WI38 (cell line): Measurements from ENCODE around the gene KLRC3.

Experiments
- H3K4me3 ChIP-seq: 2 replicates; pipeline ENCODE4 v1.5.1; 2011; ENCODE audit warnings: low read depth, mild to moderate bottlenecking, control low read depth, low read length
- TF ChIP-seq, protein P1 (sequence below): IDR thresholded peaks from 2 replicates; pipeline ENCODE4 v1.5.1; 2012; ENCODE audit warnings: low read depth, mild to moderate bottlenecking, control low read depth, low read length

The KLRC3 gene

DNA sequence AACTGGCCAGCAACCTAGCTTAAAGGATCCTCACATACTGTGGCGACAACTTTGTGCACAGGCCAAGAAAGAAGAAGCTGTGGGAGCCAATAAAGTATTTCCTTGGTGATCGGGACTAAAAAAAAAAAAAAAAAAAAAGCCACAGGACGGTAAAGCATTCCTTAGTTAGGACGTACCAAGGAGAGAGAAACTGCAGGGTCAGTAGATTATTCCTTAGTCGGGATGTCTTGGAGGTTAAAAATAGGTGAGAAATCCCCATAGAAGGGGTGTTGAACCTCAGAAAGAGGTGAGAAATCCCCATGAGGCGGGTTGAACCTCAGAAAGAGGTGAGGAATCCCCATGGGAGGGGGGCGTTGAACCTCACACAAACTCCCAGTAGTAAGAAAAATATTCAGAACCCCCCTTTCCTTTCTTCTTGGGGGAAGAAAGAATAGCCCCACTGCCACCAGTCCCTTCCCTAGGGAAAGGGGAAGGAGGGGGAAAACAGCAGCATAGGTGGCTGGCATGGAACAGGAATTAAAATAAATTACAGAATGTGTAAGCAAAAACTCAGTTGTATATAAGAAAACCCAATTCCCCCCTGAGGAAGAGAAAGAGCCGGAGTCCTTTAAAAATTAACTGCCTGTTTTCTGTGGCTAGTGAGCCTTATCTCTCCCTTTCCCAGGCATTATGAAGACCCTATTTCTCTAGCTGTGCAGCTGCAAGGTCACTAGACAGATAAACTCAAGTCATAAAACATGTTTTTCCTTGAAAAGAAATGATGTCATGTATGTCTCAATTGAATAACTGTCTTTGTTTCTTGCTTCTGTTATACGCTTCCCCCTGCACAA, 57.4 kb downstream of the KLRC3 start:
- no peak overlapping the region; the same call in 1 of the 2 replicates for H3K4me3 ChIP-seq
- TF ChIP-seq, protein P1, sequence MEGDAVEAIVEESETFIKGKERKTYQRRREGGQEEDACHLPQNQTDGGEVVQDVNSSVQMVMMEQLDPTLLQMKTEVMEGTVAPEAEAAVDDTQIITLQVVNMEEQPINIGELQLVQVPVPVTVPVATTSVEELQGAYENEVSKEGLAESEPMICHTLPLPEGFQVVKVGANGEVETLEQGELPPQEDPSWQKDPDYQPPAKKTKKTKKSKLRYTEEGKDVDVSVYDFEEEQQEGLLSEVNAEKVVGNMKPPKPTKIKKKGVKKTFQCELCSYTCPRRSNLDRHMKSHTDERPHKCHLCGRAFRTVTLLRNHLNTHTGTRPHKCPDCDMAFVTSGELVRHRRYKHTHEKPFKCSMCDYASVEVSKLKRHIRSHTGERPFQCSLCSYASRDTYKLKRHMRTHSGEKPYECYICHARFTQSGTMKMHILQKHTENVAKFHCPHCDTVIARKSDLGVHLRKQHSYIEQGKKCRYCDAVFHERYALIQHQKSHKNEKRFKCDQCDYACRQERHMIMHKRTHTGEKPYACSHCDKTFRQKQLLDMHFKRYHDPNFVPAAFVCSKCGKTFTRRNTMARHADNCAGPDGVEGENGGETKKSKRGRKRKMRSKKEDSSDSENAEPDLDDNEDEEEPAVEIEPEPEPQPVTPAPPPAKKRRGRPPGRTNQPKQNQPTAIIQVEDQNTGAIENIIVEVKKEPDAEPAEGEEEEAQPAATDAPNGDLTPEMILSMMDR = no peak

DNA sequence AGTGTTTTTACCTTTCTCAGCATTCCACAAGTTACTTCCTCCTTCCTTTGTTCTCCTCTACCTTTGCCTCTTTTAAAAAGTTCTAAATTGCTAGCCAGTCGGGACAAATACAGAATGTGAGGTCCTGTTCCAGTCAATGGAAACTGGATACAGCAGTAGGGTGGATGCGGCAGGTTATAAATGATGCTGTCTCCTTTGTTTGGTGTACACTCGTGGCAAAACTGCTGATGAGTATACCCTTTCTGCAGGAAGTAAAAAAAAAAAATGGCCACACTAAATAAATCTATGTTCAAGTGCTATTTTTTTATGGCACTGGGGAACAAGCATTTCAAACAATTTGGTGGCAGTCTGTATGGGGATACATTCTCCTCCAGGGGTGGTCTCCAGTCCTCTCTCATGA, 58.1 kb downstream of the KLRC3 start:
- no peak overlapping the region for H3K4me3 ChIP-seq
- TF ChIP-seq, protein P1 = no peak
